Fibroblast of skin of abdomen (primary cell): Measurements from ENCODE around the gene GRM5.
A peak's percentile ranks its signal among the peaks of the same experiment; 100 is the strongest.
"Not testable (repeated sequence)": the region's sequence is repeated elsewhere in the genome, so short reads cannot be mapped to it uniquely, and the experiment has no call there.

Experiments used
- DNase-seq: peaks from one replicate; pipeline ENCODE4 v3.0.0-alpha.2; 2013

GRM5 gene

DNA sequence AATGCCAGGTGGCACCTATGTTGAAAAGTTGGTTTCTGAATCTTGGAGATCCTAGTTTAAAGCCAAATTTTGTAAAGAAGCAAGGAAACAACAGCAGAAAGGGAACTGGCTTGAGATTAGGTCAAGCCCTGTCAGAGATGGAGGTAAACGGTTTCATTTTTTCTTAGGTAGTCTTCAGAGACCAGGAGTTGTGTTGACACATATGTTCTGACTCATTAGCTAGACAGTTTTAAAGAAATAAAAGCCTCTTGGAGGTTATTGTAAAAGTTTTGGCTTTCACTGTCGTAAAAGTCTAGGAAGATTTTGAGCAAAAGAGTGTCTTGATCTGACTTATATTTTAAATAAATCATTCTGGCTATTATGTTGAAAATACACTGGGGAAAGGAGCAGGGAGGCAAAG, 576.8 kb downstream of the GRM5 start:
- peak; percentile 27 for DNase-seq

DNA sequence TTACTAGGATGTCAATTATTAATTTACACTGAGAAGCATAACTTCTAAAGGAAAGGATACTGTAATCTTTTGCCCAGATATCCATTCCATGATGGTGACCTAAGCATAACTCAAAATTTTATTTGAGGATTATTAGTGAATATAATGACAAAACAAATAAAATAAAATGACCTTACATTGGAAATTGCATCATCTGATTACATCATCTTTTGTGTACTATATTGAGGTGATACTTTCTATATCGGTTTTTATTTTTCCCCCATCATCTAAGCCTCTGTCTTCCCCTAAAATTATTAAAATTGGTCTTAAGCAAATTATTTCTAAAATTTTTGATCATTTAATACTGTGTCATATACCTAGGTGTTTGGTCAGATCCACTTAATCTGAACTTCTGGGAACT, 578.1 kb downstream of the GRM5 start:
- no peak for DNase-seq

DNA sequence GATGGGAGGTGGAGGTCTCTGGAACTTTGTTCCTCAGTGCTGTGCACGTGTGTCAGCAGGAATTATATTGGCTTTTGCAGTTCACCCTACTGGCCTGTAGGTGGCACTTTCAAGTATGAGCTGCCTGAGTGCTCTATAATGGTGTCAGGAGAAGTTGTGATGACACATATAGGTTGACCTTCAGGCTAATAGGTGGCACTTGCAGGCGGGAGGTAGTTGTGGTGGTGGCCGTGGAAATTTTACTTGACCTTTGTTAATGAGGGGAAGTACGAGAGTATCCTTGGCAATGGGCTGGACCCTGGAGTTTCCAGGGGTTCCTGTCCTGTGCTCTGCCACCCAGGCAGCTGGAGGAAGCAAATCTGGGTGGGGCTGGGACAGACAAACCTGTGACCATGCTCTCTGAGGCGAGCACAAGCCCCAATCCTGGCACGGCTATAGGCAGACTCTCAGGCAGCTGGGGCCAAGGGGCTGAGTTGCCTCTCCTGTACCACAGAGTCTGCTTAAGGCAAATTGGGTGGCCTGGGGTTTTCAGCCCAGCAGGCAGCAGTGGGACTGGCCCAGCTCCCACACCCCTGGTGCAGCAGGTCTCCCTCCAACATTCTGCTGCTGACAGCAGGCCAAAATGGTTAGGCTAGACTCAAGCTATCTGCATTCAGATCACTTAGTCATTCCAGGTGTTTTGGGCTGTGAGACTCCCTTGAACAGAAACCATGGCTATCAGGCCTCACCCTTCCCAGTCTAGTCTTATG, 580.7 kb downstream of the GRM5 start:
- DNase-seq = peak; percentile 9

DNA sequence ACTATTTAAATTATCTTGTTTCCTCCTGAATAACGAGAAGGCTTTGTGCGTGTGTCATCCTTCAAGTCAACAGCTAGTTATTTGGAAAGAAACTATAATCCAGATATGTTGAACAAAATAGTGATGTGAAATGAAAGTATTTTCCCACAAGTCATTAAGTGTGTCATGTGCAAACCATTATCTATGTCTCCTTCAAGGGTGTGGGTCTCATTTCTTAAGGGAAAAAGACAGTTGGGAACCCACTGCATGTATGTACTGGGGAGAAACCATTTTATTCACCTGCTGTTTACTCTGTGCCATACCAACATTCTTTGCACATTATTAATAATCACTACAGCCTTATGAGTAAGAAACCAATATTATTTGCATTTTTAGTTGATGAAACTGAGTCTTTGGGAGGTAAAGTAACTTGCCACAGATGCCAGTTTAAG, 582.9 kb downstream of the GRM5 start:
- DNase-seq = peak; percentile 43

DNA sequence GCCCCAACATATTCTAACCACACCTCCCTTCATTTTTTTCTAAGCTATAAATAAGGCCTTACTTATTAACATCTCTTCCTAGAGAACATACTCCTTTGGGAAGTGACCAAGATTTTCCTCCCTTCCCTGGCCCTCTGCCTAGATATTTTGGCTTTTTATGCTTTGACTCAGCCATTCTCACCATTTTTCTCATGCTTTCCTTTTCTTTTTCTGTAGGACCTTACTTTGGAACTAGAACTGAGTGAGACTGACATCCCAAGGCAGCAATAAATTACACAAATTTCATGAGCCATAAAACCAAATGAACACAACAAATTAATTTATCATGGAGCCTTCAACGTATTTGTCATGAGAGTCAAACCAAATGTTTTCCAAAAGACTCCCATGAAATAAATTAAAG, 585.6 kb downstream of the GRM5 start:
- peak; percentile 98 for DNase-seq

DNA sequence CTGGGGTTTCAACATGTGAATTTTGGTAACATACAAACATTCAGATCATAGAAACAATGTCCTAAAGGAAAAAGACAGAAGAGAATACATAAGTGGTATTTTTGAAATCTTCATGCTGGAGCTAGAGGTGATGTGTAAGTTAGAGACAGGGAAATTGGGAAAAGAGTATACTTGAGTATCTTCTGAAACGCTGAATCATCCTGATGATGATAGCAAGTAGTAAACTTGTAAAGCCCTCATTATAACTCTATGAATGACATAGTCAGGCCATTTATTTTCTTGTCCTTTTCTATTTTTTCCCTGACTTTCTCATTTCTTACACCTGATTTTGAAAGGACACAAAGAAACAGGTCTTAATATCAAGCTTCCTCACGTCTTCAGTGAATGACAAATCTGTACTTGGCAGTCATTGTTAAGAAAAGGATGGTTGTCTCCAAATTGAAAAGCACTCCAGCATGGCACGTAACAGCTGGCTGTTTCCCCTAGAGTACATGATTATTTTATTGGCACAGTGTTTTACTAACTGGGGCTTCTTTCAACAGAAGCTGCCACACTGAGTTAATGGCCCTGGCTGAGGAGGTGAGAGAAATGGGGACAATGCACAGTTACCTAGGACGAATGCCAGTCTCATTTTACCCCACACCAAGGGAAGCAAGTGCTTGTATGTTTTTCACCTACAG, 587.5 kb downstream of the GRM5 start:
- DNase-seq = no peak

DNA sequence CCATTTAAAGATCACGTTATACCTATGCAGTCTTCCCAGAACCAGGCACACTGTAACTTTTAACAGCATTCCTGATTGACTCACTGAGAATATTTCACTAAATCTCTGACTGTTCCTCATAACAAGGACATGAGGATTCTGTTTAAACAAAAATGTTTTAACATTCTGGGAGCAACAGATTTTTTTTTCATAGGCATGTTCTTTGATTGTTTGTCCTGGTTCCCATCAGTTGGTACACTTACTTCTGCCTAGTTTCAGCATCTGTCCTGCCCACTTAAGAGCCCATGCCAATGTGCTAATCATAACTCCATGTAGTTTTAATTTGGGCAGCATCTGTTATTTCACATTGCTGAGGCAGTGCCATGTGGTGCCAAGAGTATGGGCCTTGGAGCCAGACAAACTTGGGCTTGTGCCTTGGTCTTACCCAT, 589.8 kb downstream of the GRM5 start:
- peak; percentile 55 for DNase-seq

DNA sequence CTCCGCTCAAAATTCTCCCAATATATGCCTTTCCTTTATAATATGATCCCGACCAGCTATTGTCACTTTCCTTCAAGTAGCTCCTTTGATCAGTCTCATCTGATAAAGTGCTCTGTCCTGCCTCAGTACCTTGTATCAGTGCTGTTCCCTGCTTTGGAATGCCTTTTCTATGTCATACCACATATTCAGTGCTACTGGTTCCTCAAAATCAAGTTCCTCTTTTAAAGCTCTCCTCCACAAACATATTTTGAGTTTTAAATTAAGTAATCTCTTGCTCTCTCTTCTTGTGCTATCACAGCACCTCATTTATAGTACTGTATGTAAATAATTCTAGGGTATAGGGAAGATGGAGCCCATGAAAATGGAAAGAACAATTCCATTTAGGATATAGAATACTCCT, 591.1 kb downstream of the GRM5 start:
- no peak for DNase-seq

DNA sequence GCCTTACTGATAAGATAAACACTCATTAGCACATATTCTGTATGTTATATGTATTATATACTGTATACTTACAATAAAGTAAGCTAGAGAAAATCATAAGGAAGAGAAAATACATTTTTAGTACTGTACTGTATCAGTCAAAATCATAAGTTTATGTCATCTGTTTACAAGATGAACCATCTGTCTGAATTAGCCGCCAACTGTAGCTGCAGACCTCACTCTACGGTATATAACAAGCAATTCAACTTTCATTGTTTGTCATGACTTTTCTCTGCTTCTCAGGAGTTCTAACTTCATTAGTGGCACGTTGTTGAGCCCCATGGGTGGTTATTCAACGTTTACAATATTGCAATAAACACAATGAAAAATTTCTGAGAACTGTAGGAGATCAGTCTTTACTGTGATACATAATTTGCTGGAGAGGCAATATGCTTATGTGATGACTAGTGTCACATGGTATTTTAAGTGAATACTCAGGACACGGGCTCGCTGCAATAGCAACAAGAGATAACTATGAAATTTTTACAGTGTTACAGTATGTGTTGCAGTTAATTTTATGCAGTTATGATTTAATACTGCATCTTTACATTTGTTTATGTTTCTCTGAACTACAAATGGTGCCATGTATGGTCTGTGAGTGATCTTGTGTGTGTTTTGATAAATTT, 596.1 kb downstream of the GRM5 start:
- DNase-seq = peak; percentile 8

DNA sequence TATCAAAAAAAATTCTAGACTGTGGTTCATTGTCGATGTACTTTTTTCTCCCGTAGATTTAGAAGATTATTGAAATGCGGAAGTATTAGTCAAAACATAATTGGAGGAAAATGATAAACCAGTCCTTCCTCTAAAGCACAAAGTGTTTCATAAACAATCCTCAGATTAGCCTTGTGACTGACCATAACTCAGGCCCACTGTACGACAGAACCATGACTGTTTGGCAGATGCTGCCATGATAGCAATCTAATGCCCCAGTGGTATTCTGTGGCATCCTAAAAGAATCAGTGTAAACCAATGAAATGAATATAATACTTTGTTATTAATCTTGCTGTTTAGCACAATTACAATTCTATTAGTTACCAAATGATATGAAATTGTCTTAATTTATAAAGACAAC, 601.3 kb downstream of the GRM5 start:
- no peak for DNase-seq

DNA sequence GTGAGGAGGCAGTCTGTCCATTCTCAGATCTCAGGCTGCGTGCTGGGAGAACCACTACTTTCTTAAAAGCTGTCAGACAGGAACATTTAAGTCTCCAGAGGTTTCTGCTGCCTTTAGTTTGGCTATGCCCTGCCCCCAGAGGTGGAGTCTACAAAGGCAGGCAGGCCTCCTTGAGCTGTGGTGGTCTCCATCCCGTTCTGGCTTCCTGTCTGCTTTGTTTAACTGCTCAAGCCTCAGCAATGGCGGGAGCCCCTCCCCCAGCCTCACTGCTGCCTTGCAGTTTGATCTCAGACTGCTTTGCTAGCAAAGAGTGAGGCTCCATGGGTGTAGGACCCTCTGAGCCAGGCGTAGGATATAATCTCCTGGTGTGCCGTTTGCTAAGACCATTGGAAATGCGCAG, 602.5 kb downstream of the GRM5 start:
- DNase-seq = not testable (repeated sequence)

DNA sequence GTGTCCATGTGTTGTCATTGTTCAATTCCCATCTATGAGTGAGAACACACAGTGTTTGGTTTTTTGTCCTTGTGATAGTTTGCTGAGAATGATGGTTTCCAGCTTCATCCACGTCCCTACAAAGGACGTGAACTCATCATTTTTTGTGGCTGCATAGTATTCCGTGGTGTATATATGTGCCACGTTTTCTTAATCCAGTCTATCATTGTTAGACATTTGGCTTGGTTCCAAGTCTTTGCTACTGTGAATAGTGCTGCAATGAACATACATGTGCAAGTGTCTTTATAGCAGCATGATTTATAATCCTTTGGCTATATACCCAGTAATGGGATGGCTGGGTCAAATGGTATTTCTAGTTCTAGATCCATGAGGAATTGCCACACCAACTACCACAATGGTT, 607.7 kb downstream of the GRM5 start:
- DNase-seq = not testable (repeated sequence)

DNA sequence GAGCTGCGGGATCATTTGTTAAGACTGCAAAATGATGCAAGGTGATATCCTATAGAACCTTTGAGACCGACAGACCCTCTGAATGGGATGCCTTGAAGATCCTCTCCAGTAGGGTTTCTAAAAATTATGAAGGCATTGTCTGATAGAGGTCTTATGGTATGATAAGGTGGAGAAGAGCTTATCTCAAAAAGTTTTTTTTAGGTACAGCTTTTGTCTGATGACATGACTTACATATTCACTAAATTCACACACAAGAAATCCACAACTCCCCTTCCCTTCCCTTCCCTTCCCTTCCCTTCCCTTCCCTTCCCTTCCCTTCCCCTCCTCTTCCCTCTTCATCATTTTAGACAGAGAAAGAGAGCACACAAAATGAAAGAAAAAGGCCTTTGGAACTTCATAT, 609.8 kb downstream of the GRM5 start:
- DNase-seq = no peak

DNA sequence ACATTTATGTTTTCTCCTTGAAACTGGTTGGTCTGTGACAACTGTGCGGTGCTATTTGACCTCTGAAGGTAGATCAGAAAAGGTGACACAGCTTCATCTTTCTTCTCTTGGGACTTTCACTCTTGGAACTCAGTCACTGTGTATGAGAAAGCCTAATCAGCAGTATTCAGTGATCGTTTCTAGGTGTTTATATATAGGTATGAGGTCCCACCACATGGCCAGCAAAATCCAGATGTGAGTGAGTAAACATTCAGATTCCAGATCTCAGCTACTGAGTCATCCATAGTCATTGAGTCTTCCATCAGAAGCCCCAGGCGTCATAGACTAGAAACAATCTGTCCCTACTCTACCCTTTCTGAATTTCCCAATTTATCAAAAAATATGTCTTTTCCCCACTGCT, 610.9 kb downstream of the GRM5 start:
- DNase-seq = peak; percentile 14
